Breast epithelium (tissue), 3 donors: ENCODE measurements around the gene FCRL2.

Source experiments
- POLR2AphosphoS5 ChIP-seq, 3 donors: sonication (generic); formaldehyde crosslinking; IDR thresholded peaks; one replicate each; pipeline ENCODE4 v1.6.1; 2017; ENCODE audit warnings: antibody characterized with exemption in 3 of 3
- TF ChIP-seq, protein P1 (sequence below), 3 donors: fragments of 450-650 bp; IDR thresholded peaks; one replicate each; pipeline ENCODE4 v1.5.1; 2016 to 2017; ENCODE audit warnings: antibody characterized with exemption in 3 of 3, mild to moderate bottlenecking in 3 of 3, moderate library complexity in 3 of 3

GRCh38 chr1:157806431-157807149 is 29.7 kb upstream of the FCRL2 start:
- TF ChIP-seq, protein P1, sequence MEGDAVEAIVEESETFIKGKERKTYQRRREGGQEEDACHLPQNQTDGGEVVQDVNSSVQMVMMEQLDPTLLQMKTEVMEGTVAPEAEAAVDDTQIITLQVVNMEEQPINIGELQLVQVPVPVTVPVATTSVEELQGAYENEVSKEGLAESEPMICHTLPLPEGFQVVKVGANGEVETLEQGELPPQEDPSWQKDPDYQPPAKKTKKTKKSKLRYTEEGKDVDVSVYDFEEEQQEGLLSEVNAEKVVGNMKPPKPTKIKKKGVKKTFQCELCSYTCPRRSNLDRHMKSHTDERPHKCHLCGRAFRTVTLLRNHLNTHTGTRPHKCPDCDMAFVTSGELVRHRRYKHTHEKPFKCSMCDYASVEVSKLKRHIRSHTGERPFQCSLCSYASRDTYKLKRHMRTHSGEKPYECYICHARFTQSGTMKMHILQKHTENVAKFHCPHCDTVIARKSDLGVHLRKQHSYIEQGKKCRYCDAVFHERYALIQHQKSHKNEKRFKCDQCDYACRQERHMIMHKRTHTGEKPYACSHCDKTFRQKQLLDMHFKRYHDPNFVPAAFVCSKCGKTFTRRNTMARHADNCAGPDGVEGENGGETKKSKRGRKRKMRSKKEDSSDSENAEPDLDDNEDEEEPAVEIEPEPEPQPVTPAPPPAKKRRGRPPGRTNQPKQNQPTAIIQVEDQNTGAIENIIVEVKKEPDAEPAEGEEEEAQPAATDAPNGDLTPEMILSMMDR (IDR thresholded peaks at IDR 0.05), result no peak
- no peak for TF ChIP-seq POLR2AphosphoS5 (IDR thresholded peaks at IDR 0.05)
